ENCODE results near the gene CLCN7. TPM values are rescaled to one million over a fixed set of nuclear protein-coding genes. Genes with fewer than 3 reads are reported as not detected.
A peak's percentile ranks its signal among the peaks of the same experiment; 100 is the strongest.

The CLCN7 gene
- total and polyA plus RNA-seq, 9 of the 15 experiments (the other 6 are each of a cell fraction or from before 2014, with no cell fraction given): 0.06 to 126 (median 18.7) TPM

GRCh38 chr16:1494129-1494640 lies 19.4 kb upstream of the CLCN7 start (continued):
- no peak for TF ChIP-seq TRIM25 (IDR thresholded peaks at IDR 0.05; ENCODE audit: borderline replicate concordance)

- Histone ChIP-seq H3K4me3 (peak overlapping the region; percentile 92), H3K79me2 (ENCODE audit: control insufficient read depth, insufficient read depth, low read length) (peaks cover 32% of the 10 kb centered on the region), H3K9me3 (replicated peaks; ENCODE audit: control insufficient read depth, insufficient read depth, low read depth, low read length) (no peaks in the 10 kb centered on the region), H3K4me2 (ENCODE audit: insufficient read depth, low read length) (peak overlapping the region; percentile 87), H3K4me1 (replicated peaks in 1 of 2; ENCODE audit: control insufficient read depth in 2 of 2, insufficient read depth in 2 of 2, low read length in 2 of 2) (peaks cover 16 to 54% of the 10 kb centered on the region in 2 experiments; a peak in 3 of 5 replicates), H3K36me3 (ENCODE audit: control insufficient read depth, insufficient read depth, low read length) (peaks cover 45% of the 10 kb centered on the region; the same call in 2 of the 3 replicates), H3K9me1 (ENCODE audit: control insufficient read depth, insufficient read depth, low read length) (no peaks in the 10 kb centered on the region), H3K27ac (ENCODE audit: extremely low read depth, low read depth, low read length) (peak overlapping the region; percentile 94), H4K20me1 (replicated peaks; ENCODE audit: control insufficient read depth, insufficient read depth, low read length) (peaks cover 7% of the 10 kb centered on the region; the same call in 1 of the 2 replicates), H2AFZ (ENCODE audit: low read depth, low read length) (peak overlapping the region; percentile 94), H3K9ac (ENCODE audit: insufficient read depth in 1 of 2, low read depth in 2 of 2, low read length in 2 of 2) (peak overlapping the region; percentile 78 to 99), H3K27me3 (ENCODE audit: control insufficient read depth in 2 of 2, insufficient read depth in 2 of 2, low read length in 2 of 2) (no peaks in the 10 kb centered on the region)
- TSS peak; percentile 85 for BruUV-seq (replicated peaks)
- ATAC-seq (peak; percentile 50), DNase-seq (ENCODE audit: extremely low read depth in 1 of 4, low spot score in 3 of 4) (peak in 1 of 4 experiments; percentile 37), FAIRE-seq (no peak)
- intact Hi-C loops (cut with micrococcal nuclease): no loop called here
- WGBS (ENCODE audit: insufficient coverage, low coverage, missing lambda C conversion rate): 1% methylated on average over 17 of the region's 30 CpGs
- ChIA-PET CTCF (ENCODE audit: low intra/inter-chr PET ratio) (interaction anchor here (0.6 kb wide), 1 partner anchor 120 kb away, joined by 3 read pairs; no protein-coding TSS in a partner anchor), POLR2A (interaction anchor here (0.6 to 2.6 kb wide), 8 partner anchors 8 to 801 kb away, joined by 3 to 13 read pairs (median 3); partner anchors contain the start of genes CRAMP1, IFT140 and MAPK8IP3)
- in situ Hi-C loops (cut with MboI): no loop called here
- TF ChIP-seq ZNF324 (CRISPR knock-in tag; IDR thresholded peaks at IDR 0.05) (no peak), KAT7 (CRISPR knock-in tag; IDR thresholded peaks at IDR 0.05; ENCODE audit: borderline replicate concordance) (0 out of 2 replicates have a peak, but pooled peaks have one; percentile 6), RB1 (IDR thresholded peaks at IDR 0.05; ENCODE audit: low read depth) (0 out of 2 replicates have a peak, but pooled peaks have one; percentile 4), ZNF76 (CRISPR knock-in tag; IDR thresholded peaks at IDR 0.05; ENCODE audit: borderline replicate concordance) (no peak), ARHGAP35 (IDR thresholded peaks at IDR 0.05; ENCODE audit: partially characterized antibody) (no peak), CREB1 (IDR thresholded peaks at IDR 0.05) (no peak), CREB1 (CRISPR knock-in tag; IDR thresholded peaks at IDR 0.05) (0 out of 2 replicates have a peak, but pooled peaks have one; percentile 3), HDAC3 (IDR thresholded peaks at IDR 0.05; ENCODE audit: borderline replicate concordance, partially characterized antibody) (no peak), E2F6 (IDR thresholded peaks at IDR 0.05; ENCODE audit: borderline replicate concordance in 1 of 2, extremely low read depth in 1 of 2, insufficient read depth in 1 of 2, insufficient read length in 1 of 2, low read depth in 1 of 2, low read length in 1 of 2, poor library complexity in 1 of 2, severe bottlenecking in 1 of 2) (peak; percentile 62 to 92), RBFOX2 (IDR thresholded peaks at IDR 0.05; ENCODE audit: low read depth, low read length) (peak; percentile 65), ARID3A (IDR thresholded peaks at IDR 0.05; ENCODE audit: borderline replicate concordance, low read depth, low read length) (no peak), MYC (IDR thresholded peaks at IDR 0.05; ENCODE audit: low read depth, low read length) (0 out of 2 replicates have a peak, but pooled peaks have one; percentile 3), MYC (CRISPR knock-in tag; IDR thresholded peaks at IDR 0.05; ENCODE audit: borderline replicate concordance, low read depth) (no peak), SIN3A (IDR thresholded peaks at IDR 0.05; ENCODE audit: borderline replicate concordance in 2 of 2, control insufficient read depth in 1 of 2, low read depth in 2 of 2, low read length in 2 of 2) (peak in 1 of 2 experiments; percentile 22; a peak in 1 of 4 replicates)
Measured at GRCh38 chr16:1493746-1494094, 18.9 kb upstream of the CLCN7 start.

Data from K562 (cell line).